Raji (cell line): ENCODE measurements around the gene COL19A1.

ENCODE experiments used
- POLR2A ChIP-seq: IDR thresholded peaks from 2 replicates; pipeline ENCODE4 v1.6.1; 2011; ENCODE audit warnings: low read depth, low read length, control low read depth; ENCODE audit not compliant: insufficient read depth

Gene COL19A1

DNA sequence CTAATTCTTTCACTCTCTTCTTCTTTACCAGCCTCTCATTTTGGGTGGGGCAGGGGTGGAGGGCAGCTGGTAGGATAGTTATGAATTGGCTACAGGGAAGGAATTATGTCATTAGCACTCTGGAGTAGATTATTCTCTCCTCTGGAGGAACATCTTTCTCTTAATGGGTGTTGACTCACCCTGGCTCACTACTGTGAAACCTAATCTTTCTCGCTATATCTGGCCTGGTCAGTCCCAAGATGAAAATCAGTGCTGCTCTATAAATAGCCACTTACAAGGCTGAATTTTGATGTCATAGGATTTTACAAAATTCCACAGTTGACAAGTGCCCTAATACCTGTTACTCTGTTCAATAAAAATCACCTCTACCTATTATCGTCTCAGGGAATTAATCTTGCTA lies 285.3 kb downstream of the COL19A1 start:
- no peak for TF ChIP-seq POLR2A

DNA sequence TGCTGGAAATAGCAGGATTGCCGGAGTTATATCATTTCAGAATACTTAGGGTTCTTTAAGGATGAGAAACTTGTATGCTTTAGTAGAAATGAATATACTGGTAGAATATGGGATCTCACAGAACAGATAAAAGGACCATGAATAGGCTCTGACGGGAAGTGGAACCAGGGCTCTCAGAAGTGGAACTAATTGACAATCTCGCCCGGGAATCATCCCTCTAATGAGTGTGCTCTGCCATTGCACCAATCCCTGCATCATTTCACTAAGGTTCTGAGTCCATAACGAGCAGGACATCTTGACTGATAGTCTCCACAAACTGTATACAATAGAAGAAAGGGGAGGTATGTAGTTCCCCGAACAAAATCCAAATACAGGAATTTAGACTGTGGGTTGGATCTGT lies 286.4 kb downstream of the COL19A1 start:
- TF ChIP-seq POLR2A, result no peak

DNA sequence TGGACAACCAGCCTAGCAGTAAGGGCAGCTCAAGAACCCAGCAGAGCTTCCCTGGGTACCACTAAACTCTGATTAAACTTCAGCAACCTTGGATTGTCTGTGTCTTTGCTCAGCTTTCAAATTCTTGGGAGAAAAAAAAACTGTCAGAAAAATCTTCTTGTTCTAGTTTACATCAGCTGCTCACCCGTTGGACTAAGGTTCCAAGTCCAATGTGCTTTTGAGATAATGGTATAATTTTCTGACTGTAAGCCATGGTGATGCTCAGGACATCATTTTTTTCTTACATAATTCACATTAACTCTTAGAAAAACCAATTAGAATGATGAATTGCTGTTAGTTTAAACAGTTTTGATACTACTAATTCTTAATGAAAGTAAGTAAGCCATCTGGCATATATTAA lies 290.7 kb downstream of the COL19A1 start:
- no peak for TF ChIP-seq POLR2A

DNA sequence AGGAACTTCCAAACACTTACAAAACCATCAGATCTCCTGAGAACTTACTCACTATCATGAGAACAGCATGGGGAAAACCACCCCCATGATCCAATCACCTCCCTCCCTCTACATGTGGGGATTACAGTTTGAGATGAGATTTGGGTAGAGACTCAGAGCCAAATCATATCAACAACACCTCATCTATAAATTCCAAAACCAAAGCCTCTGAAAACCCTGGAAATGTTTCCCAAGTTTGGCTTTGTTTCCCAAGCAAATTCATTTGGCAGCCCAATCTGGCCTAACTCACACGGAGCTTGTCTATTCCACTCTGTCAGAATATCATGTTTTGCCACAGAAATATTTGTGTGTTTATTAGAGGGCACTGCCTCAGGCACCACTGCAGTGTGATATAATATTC lies 293.9 kb downstream of the COL19A1 start:
- TF ChIP-seq POLR2A, result no peak

DNA sequence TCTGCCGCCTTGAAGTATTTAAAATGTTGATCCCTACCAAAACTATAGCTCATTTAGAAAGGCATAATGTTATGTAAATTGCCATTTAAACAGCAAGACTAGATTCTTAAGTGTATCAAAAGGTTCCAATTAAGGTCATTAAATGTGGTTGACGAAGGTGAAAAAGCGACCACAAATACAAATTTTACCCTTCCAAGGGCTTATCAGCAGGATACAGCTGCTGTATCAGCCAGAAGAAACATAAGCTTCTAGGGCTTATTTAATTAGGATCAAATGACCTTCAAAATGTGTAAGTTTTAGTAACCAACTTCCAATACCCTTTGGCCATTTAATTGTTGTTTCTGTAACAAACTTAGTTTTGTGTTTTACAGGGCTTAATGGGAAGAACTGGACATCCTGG lies 296.6 kb downstream of the COL19A1 start:
- TF ChIP-seq POLR2A, result no peak

DNA sequence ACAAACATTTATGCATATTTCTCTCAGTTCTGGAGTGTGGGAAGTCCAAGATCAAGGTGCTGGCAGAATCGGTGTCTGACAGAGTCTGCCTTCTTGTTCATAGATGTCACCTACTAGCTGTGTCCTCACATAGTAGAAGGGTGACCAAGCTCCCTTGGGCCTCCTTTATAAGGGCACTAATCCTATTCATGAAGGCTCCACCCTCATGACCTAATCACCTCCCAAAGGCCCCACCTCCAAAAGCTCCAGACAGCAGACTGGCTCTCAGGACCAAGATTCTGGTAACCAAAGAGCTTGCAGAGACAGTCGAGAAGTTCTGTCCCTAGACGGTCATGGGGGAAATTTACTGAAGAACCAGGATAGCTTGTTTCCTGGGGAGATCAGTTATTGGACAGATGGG lies 297.4 kb downstream of the COL19A1 start:
- no peak for TF ChIP-seq POLR2A

DNA sequence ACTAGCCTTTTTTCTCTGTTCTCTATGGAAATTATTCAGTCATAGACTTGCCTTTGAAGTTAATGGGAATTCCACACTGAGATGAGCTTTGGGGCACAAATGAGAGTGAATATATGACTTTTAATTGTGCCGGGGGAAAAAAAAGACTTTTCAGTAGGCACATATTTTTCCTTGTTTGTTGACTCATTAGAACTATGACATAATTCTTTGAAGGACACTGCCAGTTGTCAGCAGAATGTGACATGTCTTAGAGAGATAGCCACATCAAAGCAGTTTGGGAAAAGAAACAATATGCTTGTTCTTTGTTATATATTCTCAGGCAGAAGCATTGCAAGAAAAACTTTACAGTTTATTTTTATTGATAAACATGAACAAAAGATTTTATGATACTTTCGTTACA lies 298.2 kb downstream of the COL19A1 start:
- TF ChIP-seq POLR2A, result no peak

DNA sequence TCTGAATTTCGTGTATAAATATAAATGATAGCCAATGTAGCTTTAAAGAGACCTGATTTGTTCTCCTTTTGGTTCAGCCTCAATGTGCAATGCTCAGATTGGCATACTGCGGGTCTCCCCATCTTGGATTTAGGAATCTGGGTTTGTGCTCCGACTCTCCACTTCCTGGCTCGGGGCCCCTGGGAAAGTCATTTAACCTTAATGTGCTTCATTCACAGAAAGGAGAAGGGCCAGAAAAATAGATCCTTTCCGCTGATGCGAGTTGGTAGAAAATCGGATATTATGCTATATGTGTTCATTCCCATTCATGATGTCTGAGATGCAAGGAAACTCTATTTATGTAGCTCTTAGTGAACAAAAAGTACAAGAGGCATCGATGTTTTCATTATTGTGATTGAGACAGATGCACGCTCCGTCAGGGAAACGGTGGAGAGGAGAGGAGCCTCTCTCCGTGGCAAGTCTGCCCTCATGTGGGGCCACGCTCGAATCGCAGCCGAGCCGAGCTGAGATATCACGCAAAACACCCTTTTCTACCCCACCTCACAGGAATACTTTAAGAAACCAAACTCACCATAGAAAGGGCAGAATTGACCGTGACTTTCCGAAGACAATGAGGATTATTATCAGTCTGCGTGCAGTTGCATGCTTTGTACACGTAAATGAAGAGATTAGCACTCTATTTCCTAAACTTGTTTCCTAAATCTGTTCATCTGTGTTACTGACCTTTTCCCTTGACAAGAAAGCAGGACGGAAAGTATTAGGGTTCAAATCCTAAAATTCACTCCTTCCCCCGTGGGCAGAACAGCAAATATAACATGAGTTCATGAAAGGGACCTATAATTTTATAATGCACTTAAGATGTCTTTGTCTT lies 300.0 kb downstream of the COL19A1 start:
- TF ChIP-seq POLR2A, result no peak

DNA sequence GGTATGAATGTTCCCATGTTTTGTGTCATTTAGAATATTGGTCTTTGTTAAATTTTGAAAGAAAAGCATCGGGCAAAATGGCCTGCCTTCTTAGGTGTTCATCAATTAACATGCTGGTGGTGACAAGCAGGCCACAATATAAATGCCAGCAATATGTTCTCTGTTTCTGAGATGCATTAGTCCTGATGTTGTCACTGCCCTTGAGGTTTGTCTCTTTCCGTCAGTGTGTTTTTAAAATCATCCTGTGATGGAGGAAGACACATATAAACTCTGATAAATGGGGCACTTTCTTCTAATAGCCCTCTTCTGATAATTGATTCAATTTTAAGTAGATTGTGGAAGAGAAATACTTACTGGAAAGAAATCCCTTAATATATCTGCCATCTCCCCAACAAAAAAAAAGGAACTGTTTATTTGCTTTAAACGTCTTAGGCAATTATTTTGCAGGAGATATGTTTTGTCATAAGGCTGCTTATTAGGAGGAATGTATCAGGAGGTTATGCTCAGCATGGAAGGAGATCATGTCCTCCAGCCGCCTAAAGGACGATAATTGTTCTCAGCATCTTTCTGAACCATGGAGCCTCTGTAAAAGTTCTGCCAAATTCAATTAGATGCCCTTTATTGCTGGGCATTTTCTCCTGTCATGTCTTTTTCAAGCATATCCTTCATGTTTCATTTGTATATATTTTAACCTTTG lies 302.5 kb downstream of the COL19A1 start:
- TF ChIP-seq POLR2A, result no peak

DNA sequence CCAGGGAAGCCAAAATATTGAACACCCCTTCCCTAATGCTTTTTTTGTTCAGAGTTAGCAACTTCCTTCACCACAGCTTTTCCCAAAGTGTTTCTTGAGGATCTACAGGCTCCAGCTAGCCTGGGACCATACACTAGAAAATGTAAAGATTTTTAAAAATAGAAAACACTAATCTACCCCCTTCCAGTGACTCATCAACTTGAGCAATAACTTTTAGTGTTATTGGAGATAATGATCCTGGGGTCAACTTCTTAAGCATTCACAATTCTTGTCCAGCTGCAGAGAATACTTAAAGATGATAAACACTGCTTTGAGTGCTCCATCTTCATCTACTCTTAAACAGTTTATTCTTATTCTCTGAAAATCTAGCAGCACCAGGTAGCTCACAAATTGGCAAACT lies 304.9 kb downstream of the COL19A1 start:
- no peak for TF ChIP-seq POLR2A

DNA sequence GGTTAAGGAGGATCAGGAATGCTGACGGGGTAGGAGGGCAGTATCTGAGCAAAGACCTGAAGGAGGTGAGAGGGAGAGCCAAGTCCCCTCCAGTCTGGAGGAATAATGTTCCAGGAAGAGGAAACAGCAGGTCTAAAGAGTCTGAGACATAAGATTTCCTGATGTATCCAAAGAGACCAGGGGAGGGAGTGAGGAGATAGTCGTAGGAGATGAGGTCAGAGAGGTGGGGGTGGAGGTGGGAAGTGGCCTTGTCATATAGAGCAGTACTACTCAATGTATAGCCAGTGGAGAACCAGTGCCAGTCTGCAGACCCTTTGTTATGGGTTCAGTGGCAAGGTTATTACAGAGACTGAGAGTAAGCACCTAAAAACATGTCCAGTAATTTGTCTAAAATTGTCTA lies 305.9 kb downstream of the COL19A1 start:
- TF ChIP-seq POLR2A, result no peak

DNA sequence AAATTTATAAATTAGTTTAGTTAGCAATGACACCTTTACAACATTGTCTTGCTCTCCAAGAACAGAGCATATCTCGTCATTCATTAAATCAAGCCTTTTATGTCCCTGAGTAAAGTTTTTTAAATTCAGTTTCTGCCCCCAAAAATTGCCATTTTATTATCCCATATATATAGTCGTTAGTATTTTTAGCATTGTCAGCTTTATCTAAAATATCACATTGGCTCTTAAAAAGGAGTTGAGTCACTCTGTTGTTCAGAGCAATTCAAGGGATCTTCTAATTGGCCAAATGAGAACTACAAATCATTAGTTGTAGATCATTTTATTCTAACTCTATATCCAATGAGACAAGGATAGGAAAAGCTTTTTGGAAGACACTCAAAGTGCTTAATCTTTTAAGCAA lies 309.4 kb downstream of the COL19A1 start:
- TF ChIP-seq POLR2A, result no peak

DNA sequence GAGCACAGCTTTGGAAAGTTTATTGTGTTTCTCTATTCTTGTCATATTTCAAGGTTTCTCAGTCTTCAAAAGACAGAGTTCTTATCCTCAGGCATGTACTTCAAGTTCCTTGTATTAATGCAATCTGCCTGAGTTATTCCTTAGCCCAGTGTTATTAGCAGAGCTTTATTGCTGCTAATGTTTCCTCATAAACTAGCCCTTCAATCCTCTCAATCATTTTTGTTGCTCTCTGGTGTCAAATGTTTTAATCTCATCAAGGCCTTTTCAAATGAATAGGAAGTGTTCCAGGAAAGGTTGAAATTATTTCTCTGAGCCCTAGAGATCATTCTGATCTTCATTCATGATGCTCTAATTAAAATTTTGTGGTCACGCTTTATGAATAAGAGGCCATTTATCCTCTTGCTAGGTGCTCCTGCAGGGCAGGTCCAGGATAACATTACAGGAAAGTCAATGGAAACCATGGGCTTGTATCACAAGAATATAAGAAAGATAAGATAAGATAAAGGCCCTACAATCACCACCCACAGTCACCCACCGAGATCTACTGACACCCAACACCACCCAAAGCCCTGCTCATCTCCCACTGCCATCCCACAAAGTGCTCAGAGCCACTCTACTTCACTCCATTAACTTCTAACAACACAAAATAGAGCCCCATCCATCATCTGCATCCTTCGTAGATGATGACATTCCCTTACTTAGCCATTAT lies 310.6 kb downstream of the COL19A1 start:
- no peak for TF ChIP-seq POLR2A

DNA sequence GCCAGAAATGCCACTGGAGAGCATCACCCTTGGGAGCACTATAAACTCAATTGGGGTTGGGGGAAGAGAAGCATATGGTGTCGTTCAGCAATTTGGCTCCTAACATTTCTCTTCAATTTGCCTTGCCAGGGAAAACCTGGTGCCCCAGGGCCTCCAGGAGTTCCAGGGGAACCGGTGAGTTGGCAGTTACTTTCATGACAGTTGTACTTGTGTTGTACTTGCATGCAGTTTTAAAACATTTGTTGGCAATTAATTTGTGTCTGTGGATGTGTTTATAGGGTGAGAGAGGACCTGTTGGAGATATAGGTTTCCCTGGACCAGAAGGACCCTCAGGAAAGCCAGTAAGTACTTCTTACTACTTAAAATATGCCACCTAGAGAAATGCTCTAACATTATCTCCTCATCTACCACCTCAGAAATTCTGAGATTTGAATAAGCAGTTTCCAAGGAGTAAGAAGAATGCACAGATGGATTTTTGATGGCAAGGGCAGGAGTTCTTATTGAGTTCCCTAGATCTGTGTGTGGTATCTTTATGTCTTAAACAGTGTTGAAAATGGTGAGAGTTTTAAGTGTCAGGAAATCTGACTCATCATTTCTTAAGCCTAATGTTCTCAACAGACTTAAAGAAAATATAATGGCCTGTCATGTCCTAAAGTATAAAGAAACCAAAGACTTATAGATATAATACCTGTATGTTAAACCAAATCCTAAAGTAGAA lies 314.0 kb downstream of the COL19A1 start:
- TF ChIP-seq POLR2A, result no peak

DNA sequence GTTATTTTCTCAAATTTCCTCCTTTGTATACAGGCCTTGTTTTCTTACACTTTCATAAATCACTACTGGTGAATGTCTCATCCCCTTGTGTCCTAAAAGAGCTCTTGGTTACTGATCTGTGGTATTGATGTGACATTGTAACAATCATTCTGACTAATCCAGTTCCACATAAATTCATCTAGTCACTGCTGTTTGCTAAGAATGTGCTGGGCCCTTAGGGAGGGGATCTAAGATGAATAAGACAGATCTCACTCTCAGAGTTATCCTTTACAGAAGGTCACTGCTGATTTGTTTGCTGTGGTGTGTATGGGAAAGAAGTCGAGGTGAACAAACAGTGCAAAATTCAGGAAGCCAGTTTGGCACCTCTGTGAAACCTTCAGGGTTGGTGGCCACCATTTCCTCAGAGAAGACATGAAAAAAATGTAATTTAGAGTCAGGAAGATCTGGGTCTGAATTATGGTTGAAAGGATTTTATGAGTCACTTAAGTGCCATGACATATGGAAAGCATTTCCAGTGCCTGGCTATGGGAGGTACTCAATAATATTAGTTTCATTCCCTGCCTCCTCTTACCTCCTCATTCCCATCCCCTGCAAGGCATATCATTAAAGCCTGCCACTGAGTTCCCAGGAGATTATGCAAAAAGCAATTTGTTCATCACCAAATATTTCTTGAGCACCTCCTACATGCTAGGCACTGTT lies 314.7 kb downstream of the COL19A1 start:
- TF ChIP-seq POLR2A, result no peak
